ENCODE measurements around the gene MTX1. TPM values are rescaled to one million over a fixed set of nuclear protein-coding genes. Genes with fewer than 3 reads are reported as not detected.

The MTX1 gene
- total RNA-seq, 3 donors from 2014 or later, result 41.1 to 50.8 (median 44.8) TPM

- no peaks in the 10 kb centered on the region for H3K27me3 ChIP-seq
- intact Hi-C loops (cut with DNase I; ENCODE audit: low total_unique reads), result no loop called here
- no peak for TF ChIP-seq POLR2AphosphoS5 (IDR thresholded peaks at IDR 0.05)
- TF ChIP-seq, protein P1, sequence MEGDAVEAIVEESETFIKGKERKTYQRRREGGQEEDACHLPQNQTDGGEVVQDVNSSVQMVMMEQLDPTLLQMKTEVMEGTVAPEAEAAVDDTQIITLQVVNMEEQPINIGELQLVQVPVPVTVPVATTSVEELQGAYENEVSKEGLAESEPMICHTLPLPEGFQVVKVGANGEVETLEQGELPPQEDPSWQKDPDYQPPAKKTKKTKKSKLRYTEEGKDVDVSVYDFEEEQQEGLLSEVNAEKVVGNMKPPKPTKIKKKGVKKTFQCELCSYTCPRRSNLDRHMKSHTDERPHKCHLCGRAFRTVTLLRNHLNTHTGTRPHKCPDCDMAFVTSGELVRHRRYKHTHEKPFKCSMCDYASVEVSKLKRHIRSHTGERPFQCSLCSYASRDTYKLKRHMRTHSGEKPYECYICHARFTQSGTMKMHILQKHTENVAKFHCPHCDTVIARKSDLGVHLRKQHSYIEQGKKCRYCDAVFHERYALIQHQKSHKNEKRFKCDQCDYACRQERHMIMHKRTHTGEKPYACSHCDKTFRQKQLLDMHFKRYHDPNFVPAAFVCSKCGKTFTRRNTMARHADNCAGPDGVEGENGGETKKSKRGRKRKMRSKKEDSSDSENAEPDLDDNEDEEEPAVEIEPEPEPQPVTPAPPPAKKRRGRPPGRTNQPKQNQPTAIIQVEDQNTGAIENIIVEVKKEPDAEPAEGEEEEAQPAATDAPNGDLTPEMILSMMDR (IDR thresholded peaks at IDR 0.05), result no peak
- no peak for TF ChIP-seq POLR2A (IDR thresholded peaks at IDR 0.05)
- H3K36me3 ChIP-seq, result peaks cover 11% of the 10 kb centered on the region
- no peak for DNase-seq (ENCODE audit: low spot score in 2 of 2)
- no peaks in the 10 kb centered on the region for H3K9me3 ChIP-seq
- peak overlapping the region; percentile 52 to 76 (median 76) for H3K4me3 ChIP-seq
- H3K4me1 ChIP-seq, result peaks cover 5 to 9% of the 10 kb centered on the region in 2 donors
- peak overlapping the region; percentile 80 to 88 for H3K27ac ChIP-seq
These were observed 53.0 kb downstream of the MTX1 start for GRCh38 chr1:155261493-155261851.

DNA sequence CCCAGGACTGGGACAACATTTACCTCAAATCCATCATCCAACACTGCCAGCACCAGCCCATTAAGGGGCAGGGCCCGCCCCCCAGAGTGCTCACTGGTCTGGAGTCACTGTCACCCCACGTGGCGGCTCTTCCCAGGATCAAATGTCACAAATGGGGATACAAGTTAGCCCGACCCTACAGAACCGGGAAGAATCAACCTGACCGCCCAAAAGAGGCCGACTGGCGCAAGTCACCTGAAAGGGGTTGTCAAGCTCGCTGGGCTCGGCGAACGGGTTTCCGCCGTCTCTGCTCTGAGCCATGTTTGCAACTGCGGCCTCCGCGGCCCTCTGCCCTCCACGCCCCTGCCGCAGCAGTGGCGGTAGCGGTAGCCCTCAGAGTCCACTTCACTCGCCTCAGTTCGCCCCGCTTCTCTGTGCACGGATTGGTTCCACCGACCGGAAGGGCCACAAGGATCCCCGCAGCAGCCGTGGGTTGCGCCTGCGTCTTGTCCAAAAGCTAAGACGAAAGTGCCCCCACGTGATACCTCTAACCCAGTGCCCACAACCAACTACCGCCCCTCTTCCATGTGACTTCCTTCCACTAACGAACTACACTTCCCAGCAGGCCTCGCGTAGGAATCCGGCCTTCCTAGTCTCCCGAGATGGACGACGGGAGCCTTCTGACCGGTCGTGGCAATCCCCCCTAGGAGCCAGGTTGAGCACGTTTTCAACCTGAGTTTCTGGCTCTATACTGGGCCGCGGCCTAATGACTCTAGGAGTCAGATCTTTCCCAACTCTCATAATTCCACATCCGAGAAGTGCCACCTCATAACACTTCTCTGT lies 53.6 kb downstream of the MTX1 start, which contains the start of gene SCAMP3:
TSS of gene SCAMP3 (minus strand) at position 509 of the 822 bp plus-strand sequence. CDS start at position 300, 209 bp downstream.
- H3K27ac ChIP-seq, result peak within 1 kb of the TSS; percentile 80 to 88
- no peaks in the 10 kb centered on the region for H3K9me3 ChIP-seq
- no peaks in the 10 kb centered on the region for H3K27me3 ChIP-seq
- TF ChIP-seq POLR2AphosphoS5 (IDR thresholded peaks at IDR 0.05) (peak; percentile 78 to 91 (median 86)), POLR2A (IDR thresholded peaks at IDR 0.05) (peak; percentile 32)
- TF ChIP-seq, protein P1 (IDR thresholded peaks at IDR 0.05), result no peak
- H3K4me3 ChIP-seq, result peak within 1 kb of the TSS; percentile 52 to 76 (median 76)
- H3K36me3 ChIP-seq, result peaks cover 11% of the 10 kb centered on the region
- H3K4me1 ChIP-seq, result peaks cover 5 to 9% of the 10 kb centered on the region in 2 donors
- peak; percentile 94 to 97 for DNase-seq (ENCODE audit: low spot score in 2 of 2)
- intact Hi-C loops (cut with DNase I; ENCODE audit: low total_unique reads), result no loop called here

DNA sequence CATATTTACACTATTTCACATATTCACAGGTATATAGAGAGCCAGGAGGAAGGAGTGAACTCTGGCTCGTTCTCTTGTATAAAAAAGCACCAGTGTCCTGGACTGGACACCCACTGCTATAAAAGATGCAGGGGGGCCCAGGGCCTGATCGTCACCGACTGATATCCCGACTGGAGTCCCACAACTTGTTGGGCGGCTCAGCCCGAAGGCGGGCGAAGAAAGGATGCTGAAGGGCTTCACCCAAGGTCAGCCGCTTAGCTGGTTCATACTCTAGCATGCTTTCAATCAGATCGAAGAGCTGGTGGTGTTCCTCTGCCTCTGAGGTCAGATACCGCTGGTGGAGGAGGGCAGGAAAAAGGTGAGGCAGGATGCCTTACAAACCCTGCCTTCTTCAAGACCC lies 54.6 kb downstream of the MTX1 start:
- Histone ChIP-seq H3K4me3 (no peak overlapping the region), H3K9me3 (no peaks in the 10 kb centered on the region), H3K27me3 (no peaks in the 10 kb centered on the region), H3K36me3 (peaks cover 15% of the 10 kb centered on the region), H3K27ac (peak overlapping the region; percentile 80 to 88), H3K4me1 (peaks cover 5 to 9% of the 10 kb centered on the region in 2 donors)
- intact Hi-C loops (cut with DNase I; ENCODE audit: low total_unique reads), result no loop called here
- no peak for DNase-seq (ENCODE audit: low spot score in 2 of 2)
- TF ChIP-seq POLR2AphosphoS5 (IDR thresholded peaks at IDR 0.05) (no peak), POLR2A (IDR thresholded peaks at IDR 0.05) (no peak)
- TF ChIP-seq, protein P1 (IDR thresholded peaks at IDR 0.05), result no peak

Other genes starting within 250 kb of the MTX1 start
- gene PYGO2, start 246.9 kb upstream of the MTX1 start, total RNA-seq, result 10 to 100 TPM; 14.6 to 26.2 (median 20.3) TPM
- 100 to 1,000 TPM in 2 of 3 donors, 10 to 100 TPM in 1; 94.4 to 177 (median 134) TPM for gene SHC1, start 237.9 kb upstream of the MTX1 start, total RNA-seq
- gene CKS1B, start 234.0 kb upstream of the MTX1 start, total RNA-seq, result 100 to 1,000 TPM in 1 of 3 donors, 10 to 100 TPM in 2; 44.6 to 104 (median 47.3) TPM
- gene FLAD1, start 225.4 kb upstream of the MTX1 start, total RNA-seq, result 10 to 100 TPM; 27.0 to 42.7 (median 39.3) TPM
- not detected for gene LENEP, start 215.1 kb upstream of the MTX1 start, total RNA-seq
- 10 to 100 TPM; 45.6 to 82.5 (median 53.4) TPM for gene ZBTB7B, start 205.9 kb upstream of the MTX1 start, total RNA-seq
- 1 to 10 TPM in 2 of 3 donors, under 1 TPM in 1; 0.48 to 4.4 (median 3.3) TPM for gene DCST2, start 174.9 kb upstream of the MTX1 start, total RNA-seq
- gene DCST1, start 174.9 kb upstream of the MTX1 start, total RNA-seq, result under 1 TPM; 0.16 to 0.66 (median 0.44) TPM
- gene ADAM15, start 157.4 kb upstream of the MTX1 start, total RNA-seq, result 100 to 1,000 TPM in 2 of 3 donors, 10 to 100 TPM in 1; 97.8 to 155 (median 109) TPM
- gene EFNA4, start 145.0 kb upstream of the MTX1 start, total RNA-seq, result 10 to 100 TPM in 2 of 3 donors, 1 to 10 TPM in 1; 4.8 to 26.6 (median 23.9) TPM
- gene EFNA3, start 129.9 kb upstream of the MTX1 start, total RNA-seq, result 1 to 10 TPM; 1.6 to 7.2 (median 6.6) TPM
- gene EFNA1, start 80.8 kb upstream of the MTX1 start, total RNA-seq, result 100 to 1,000 TPM in 2 of 3 donors, 10 to 100 TPM in 1; 18.7 to 163 (median 120) TPM
- 10 to 100 TPM; 25.0 to 32.4 (median 28.5) TPM for gene SLC50A1, start 72.8 kb upstream of the MTX1 start, total RNA-seq
- gene DPM3, start 68.2 kb upstream of the MTX1 start, total RNA-seq, result 10 to 100 TPM; 53.7 to 69.4 (median 68.2) TPM
- 100 to 1,000 TPM; 104 to 147 (median 131) TPM for gene KRTCAP2, start 35.4 kb upstream of the MTX1 start, total RNA-seq
- gene TRIM46, start 34.8 kb upstream of the MTX1 start, total RNA-seq, result 1 to 10 TPM in 1 of 3 donors, under 1 TPM in 1, not detected in 1; 0.98 to 1.5 TPM
- 10 to 100 TPM; 17.3 to 27.5 (median 25.9) TPM for gene THBS3, start 798 bp upstream of the MTX1 start, total RNA-seq
- 10 to 100 TPM in 2 of 3 donors, 1 to 10 TPM in 1; 8.2 to 12.1 (median 10.2) TPM for gene ENTREP3, start 46.8 kb downstream of the MTX1 start, total RNA-seq
- gene SCAMP3, start 53.7 kb downstream of the MTX1 start, total RNA-seq, result 10 to 100 TPM; 64.9 to 72.0 (median 68.3) TPM
- 10 to 100 TPM; 29.1 to 53.4 (median 48.7) TPM for gene CLK2, start 64.8 kb downstream of the MTX1 start, total RNA-seq
- gene HCN3, start 68.8 kb downstream of the MTX1 start, total RNA-seq, result 1 to 10 TPM; 1.3 to 2.3 (median 2.3) TPM
- under 1 TPM in 1 of 3 donors, not detected in 2; 0.33 TPM for gene PKLR, start 92.7 kb downstream of the MTX1 start, total RNA-seq
- 100 to 1,000 TPM in 1 of 3 donors, 10 to 100 TPM in 2; 84.2 to 102 (median 93.1) TPM for gene FDPS, start 100.2 kb downstream of the MTX1 start, total RNA-seq
- 10 to 100 TPM; 14.1 to 22.4 (median 14.4) TPM for gene RUSC1, start 112.2 kb downstream of the MTX1 start, total RNA-seq